ENCODE results near the gene SLC45A3. TPM values are rescaled to one million over a fixed set of nuclear protein-coding genes. Genes with fewer than 3 reads are reported as not detected.

Gene SLC45A3
- total and polyA plus RNA-seq, 2 of the 8 experiments (the other 6 are each of a cell fraction or from before 2014, with no cell fraction given) = 13.0 to 14.3 TPM

GRCh38 chr1:205709059-205709398 is 28.7 kb upstream of the SLC45A3 start:
- no peak overlapping the region for H3K4me2 ChIP-seq (ENCODE audit: insufficient read depth in 1 of 2, low read depth in 2 of 2, low read length in 2 of 2)
- no peak overlapping the region for H2BK15ac ChIP-seq (ENCODE audit: low read length)
- no peak overlapping the region for H3K4ac ChIP-seq (replicated peaks; ENCODE audit: insufficient read length, low read depth, low read length)
- H3K23ac ChIP-seq (ENCODE audit: insufficient read length) = no peak overlapping the region
- H2BK12ac ChIP-seq (ENCODE audit: low read depth, low read length) = no peak overlapping the region
- no peak overlapping the region for H2AFZ ChIP-seq (ENCODE audit: low read length)
- FAIRE-seq (no peak), DNase-seq (ENCODE audit: low read depth in 1 of 2, low spot score in 2 of 2) (no peak)
- no peaks in the 10 kb centered on the region for H3K79me2 ChIP-seq (ENCODE audit: control insufficient read depth in 1 of 2, insufficient read depth in 2 of 2, low read length in 2 of 2)
- no peak overlapping the region for H4K91ac ChIP-seq (replicated peaks; ENCODE audit: insufficient read length, low read length)
- H3K36me3 ChIP-seq (ENCODE audit: control insufficient read depth in 2 of 4, insufficient read depth in 4 of 4, low read length in 3 of 4) = peaks cover 0 to 6% (median 1%) of the 10 kb centered on the region in 4 experiments; a peak in 3 of 8 replicates
- H3K9me3 ChIP-seq (ENCODE audit: insufficient read depth in 2 of 2, low read depth in 1 of 2, low read length in 1 of 2) = no peaks in the 10 kb centered on the region
- H4K20me1 ChIP-seq (replicated peaks in 1 of 2; ENCODE audit: control insufficient read depth in 1 of 2, insufficient read depth in 2 of 2, low read length in 2 of 2) = peaks cover 0 to 4% of the 10 kb centered on the region in 2 experiments
- no peak overlapping the region for H3K56ac ChIP-seq (replicated peaks; ENCODE audit: insufficient read length, low read depth, low read length)
- POLR2A ChIA-PET (ENCODE audit: partially characterized antibody) = interaction anchor here (0.6 to 17.3 kb wide), 12 partner anchors 8 to 961 kb away, joined by 3 to 241 read pairs (median 4); partner anchors contain the start of gene SLC45A3
- H3K14ac ChIP-seq (ENCODE audit: insufficient read length) = no peak overlapping the region
- no peaks in the 10 kb centered on the region for H3K27me3 ChIP-seq (replicated peaks in 1 of 4; ENCODE audit: control insufficient read depth in 3 of 4, extremely low read depth in 1 of 4, insufficient read depth in 3 of 4, low read length in 3 of 4)
- CTCF ChIA-PET (ENCODE audit: partially characterized antibody) = interaction anchor here (0.8 to 16.4 kb wide), 15 partner anchors 7 to 276 kb away, joined by 3 to 856 read pairs (median 8); partner anchors contain the start of genes ELK4 and SLC45A3
- no peak overlapping the region for H2AK5ac ChIP-seq (ENCODE audit: low read depth, low read length)
- H2BK20ac ChIP-seq (ENCODE audit: low read length) = no peak overlapping the region
- H3K79me1 ChIP-seq (ENCODE audit: low read depth, low read length) = no peaks in the 10 kb centered on the region
- H2BK120ac ChIP-seq (replicated peaks; ENCODE audit: low read depth, low read length) = no peak overlapping the region
- no peak overlapping the region for H3K27ac ChIP-seq (ENCODE audit: low read depth, low read length)
- peaks cover 0 to 3% (median 0%) of the 10 kb centered on the region in 4 experiments; a peak in 1 of 7 replicates for H3K4me1 ChIP-seq (replicated peaks in 1 of 4; ENCODE audit: control insufficient read depth in 3 of 4, insufficient read depth in 4 of 4, low read length in 3 of 4)
- no peak overlapping the region for H3K9ac ChIP-seq (replicated peaks in 1 of 4; ENCODE audit: extremely low read depth in 1 of 4, low read depth in 3 of 4, low read length in 3 of 4)
- WGBS, 2 experiments (ENCODE audit: extremely low coverage in 1 of 2, insufficient coverage in 1 of 2, insufficient read length in 1 of 2, insufficient replicate concordance in 2 of 2, low coverage in 1 of 2, low lambda C conversion rate in 2 of 2, missing lambda C conversion rate in 1 of 2) = 78% methylated on average over 4 of the region's 4 CpGs; no CpG with 5 or more reads in 1 of the 2 experiments
- no peak overlapping the region for H4K5ac ChIP-seq (ENCODE audit: insufficient read length, low read depth, low read length)
- H3K4me3 ChIP-seq (ENCODE audit: extremely low read depth in 1 of 4, insufficient read depth in 2 of 4, low read depth in 3 of 4, low read length in 4 of 4) = no peak overlapping the region
- H3K23me2 ChIP-seq (ENCODE audit: low read depth, low read length) = peaks cover 2% of the 10 kb centered on the region; the same call in 1 of the 2 replicates
- no peak overlapping the region for H4K8ac ChIP-seq (ENCODE audit: extremely low read depth, insufficient read depth, low read length)
- H2BK5ac ChIP-seq (ENCODE audit: low read depth, low read length) = no peak overlapping the region
- H3K18ac ChIP-seq (ENCODE audit: extremely low read depth, low read length) = no peak overlapping the region
- TF ChIP-seq CBX5 (IDR thresholded peaks at IDR 0.05; ENCODE audit: low read depth, low read length) (no peak), NANOG (IDR thresholded peaks at IDR 0.05; ENCODE audit: insufficient read depth, low read depth, low read length, poor library complexity, severe bottlenecking) (no peak), SP1 (IDR thresholded peaks at IDR 0.05; ENCODE audit: low read depth, low read length) (no peak), CBX8 (IDR thresholded peaks at IDR 0.05; ENCODE audit: borderline replicate concordance, low read depth, low read length) (no peak), SP2 (IDR thresholded peaks at IDR 0.05; ENCODE audit: low read length) (no peak), TCF12 (IDR thresholded peaks at IDR 0.05; ENCODE audit: low read depth, low read length) (no peak), SIRT6 (IDR thresholded peaks at IDR 0.05; ENCODE audit: low read length) (no peak), RBBP5 (IDR thresholded peaks at IDR 0.05; ENCODE audit: borderline replicate concordance, low read depth, low read length) (no peak), RAD21 (IDR thresholded peaks at IDR 0.05 in 1 of 2, conservative IDR thresholded peaks at IDR 0.05 in 1 of 2; ENCODE audit: low read depth in 2 of 2, low read length in 2 of 2) (no peak), YY1 (IDR thresholded peaks at IDR 0.05; ENCODE audit: low read depth, low read length) (no peak), POLR2A (IDR thresholded peaks at IDR 0.05; ENCODE audit: control extremely low read depth in 1 of 2, low read depth in 2 of 2, low read length in 2 of 2) (no peak), JUND (IDR thresholded peaks at IDR 0.05; ENCODE audit: low read length) (no peak), RFX5 (IDR thresholded peaks at IDR 0.05; ENCODE audit: borderline replicate concordance, low read depth, low read length) (no peak), SP4 (IDR thresholded peaks at IDR 0.05; ENCODE audit: low read length) (no peak), TBP (IDR thresholded peaks at IDR 0.05; ENCODE audit: low read depth, low read length) (no peak)

Measured in H1 (cell line).